Uterus (tissue), 2 donors: ENCODE measurements around the gene TSPAN9.

ENCODE experiments used
- CTCF ChIP-seq, 4 experiments: fragments of 200-600 bp in 2 of 4; fragments of 450-650 bp in 2 of 4; sonication (generic) in 2 of 4; IDR thresholded peaks; one replicate each; pipeline ENCODE4 v1.5.1; 2016 to 2019; ENCODE audit warnings: antibody characterized with exemption in 4 of 4, mild to moderate bottlenecking in 2 of 4, moderate library complexity in 1 of 4
- POLR2A ChIP-seq, 2 donors: fragments of 450-650 bp; IDR thresholded peaks; one replicate each; pipeline ENCODE4 v1.6.1; 2016; ENCODE audit warnings: antibody characterized with exemption in 2 of 2, mild to moderate bottlenecking in 1 of 2, moderate library complexity in 1 of 2

GRCh38 chr12:3204143-3204542 lies 127.0 kb downstream of the TSPAN9 start:
- no peak for TF ChIP-seq CTCF (IDR thresholded peaks at IDR 0.05)
- TF ChIP-seq POLR2A (IDR thresholded peaks at IDR 0.05), result no peak
